Measurements from ENCODE around the gene GID8. TPM values are rescaled to one million over a fixed set of nuclear protein-coding genes. Genes with fewer than 3 reads are reported as not detected.

The GID8 gene
- total and polyA plus RNA-seq, 9 of the 15 experiments (the other 6 are each of a cell fraction or from before 2014, with no cell fraction given), result 7.5 to 31.6 (median 22.2) TPM

DNA sequence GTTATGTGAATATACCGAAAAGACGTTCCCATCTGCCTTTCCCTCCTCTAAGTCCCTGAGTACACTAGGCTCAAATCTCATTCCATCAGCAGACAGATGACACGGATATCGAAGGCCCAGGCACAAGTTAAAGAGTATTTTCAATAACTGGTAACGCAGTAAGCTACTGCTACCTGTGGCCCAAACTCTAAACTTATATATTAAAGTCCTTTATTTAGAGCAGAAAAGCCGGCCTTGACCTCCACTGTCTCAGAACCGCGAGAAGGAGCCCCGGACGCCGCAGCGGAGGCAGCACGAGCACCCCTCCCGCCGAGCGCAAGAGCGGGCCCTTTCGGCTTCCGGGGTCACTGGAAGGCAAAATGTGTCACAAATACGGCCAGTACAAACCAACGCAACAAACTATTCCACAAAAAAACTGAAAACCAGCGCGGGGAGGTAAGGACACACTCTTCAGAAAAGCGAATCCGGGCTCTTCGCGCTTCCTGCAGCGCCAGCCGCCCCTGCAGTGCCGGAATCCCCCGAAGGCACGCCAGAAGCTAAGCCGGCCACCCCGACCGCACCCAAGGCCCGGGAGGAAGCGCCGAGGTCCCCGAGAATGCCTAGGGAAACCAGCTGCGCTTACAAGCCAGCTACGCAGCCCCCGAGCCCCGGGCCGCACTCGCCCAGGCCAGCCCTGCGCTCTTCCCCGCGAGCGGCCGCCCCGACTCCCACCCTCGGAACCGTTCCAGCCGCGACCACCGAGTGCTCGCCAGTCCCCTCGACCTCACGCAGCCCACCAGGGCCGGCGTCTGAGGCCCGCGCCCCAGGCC lies 12.3 kb upstream of the GID8 start (continued):
- peak in 1 of 2 experiments; percentile 18; a peak in 1 of 4 replicates for TF ChIP-seq MLLT1 (IDR thresholded peaks at IDR 0.05)
- no peak for TF ChIP-seq LCOR (CRISPR knock-in tag; IDR thresholded peaks at IDR 0.05)
- no peak for TF ChIP-seq ZBTB26 (CRISPR knock-in tag; IDR thresholded peaks at IDR 0.05)
- peak; percentile 68 for TF ChIP-seq ELF1 (tag; IDR thresholded peaks at IDR 0.05)
- no peak for TF ChIP-seq YY1 (IDR thresholded peaks at IDR 0.05; ENCODE audit: borderline replicate concordance in 1 of 3, control insufficient read depth in 1 of 3, extremely low read depth in 1 of 3, insufficient read depth in 3 of 3, insufficient read length in 1 of 3, insufficient replicate concordance in 2 of 3, low read depth in 1 of 3, low read length in 2 of 3)
- TF ChIP-seq ZNF431 (CRISPR knock-in tag; IDR thresholded peaks at IDR 0.05), result no peak
- TF ChIP-seq ZNF165 (CRISPR knock-in tag; IDR thresholded peaks at IDR 0.05; ENCODE audit: borderline replicate concordance), result no peak
- TF ChIP-seq RUNX1 (IDR thresholded peaks at IDR 0.05; ENCODE audit: low read depth), result no peak
- TF ChIP-seq HIVEP1 (CRISPR knock-in tag; IDR thresholded peaks at IDR 0.05), result no peak
- TF ChIP-seq MED1 (CRISPR knock-in tag; IDR thresholded peaks at IDR 0.05; ENCODE audit: borderline replicate concordance), result no peak
- TF ChIP-seq ZNF436 (CRISPR knock-in tag; IDR thresholded peaks at IDR 0.05), result no peak
- TF ChIP-seq ARHGAP35 (IDR thresholded peaks at IDR 0.05; ENCODE audit: partially characterized antibody), result no peak
- no peak for TF ChIP-seq CSDE1 (IDR thresholded peaks at IDR 0.05)
- TF ChIP-seq SAP30 (IDR thresholded peaks at IDR 0.05; ENCODE audit: borderline replicate concordance, insufficient read depth, low read depth, low read length, poor library complexity, severe bottlenecking), result peak; percentile 27
- no peak for TF ChIP-seq NFE2 (IDR thresholded peaks at IDR 0.05; ENCODE audit: low read depth)
- TF ChIP-seq ZNF140 (CRISPR knock-in tag; IDR thresholded peaks at IDR 0.05), result no peak
- TF ChIP-seq ZNF24 (IDR thresholded peaks at IDR 0.05), result no peak
- peak; percentile 43 for TF ChIP-seq RBBP5 (IDR thresholded peaks at IDR 0.05; ENCODE audit: borderline replicate concordance, insufficient read depth, low read length, poor library complexity, severe bottlenecking)
- no peak for TF ChIP-seq RBM25 (IDR thresholded peaks at IDR 0.05; ENCODE audit: low read depth, low read length, severe bottlenecking)
- no peak for TF ChIP-seq LARP7 (IDR thresholded peaks at IDR 0.05)
- TF ChIP-seq ZNF277 (CRISPR knock-in tag; IDR thresholded peaks at IDR 0.05; ENCODE audit: borderline replicate concordance), result no peak
- TF ChIP-seq, protein P1, sequence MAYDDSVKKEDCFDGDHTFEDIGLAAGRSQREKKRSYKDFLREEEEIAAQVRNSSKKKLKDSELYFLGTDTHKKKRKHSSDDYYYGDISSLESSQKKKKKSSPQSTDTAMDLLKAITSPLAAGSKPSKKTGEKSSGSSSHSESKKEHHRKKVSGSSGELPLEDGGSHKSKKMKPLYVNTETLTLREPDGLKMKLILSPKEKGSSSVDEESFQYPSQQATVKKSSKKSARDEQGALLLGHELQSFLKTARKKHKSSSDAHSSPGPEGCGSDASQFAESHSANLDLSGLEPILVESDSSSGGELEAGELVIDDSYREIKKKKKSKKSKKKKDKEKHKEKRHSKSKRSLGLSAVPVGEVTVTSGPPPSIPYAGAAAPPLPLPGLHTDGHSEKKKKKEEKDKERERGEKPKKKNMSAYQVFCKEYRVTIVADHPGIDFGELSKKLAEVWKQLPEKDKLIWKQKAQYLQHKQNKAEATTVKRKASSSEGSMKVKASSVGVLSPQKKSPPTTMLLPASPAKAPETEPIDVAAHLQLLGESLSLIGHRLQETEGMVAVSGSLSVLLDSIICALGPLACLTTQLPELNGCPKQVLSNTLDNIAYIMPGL (CRISPR knock-in tag; IDR thresholded peaks at IDR 0.05), result no peak
- no peak for TF ChIP-seq GATA2 (CRISPR knock-in tag; IDR thresholded peaks at IDR 0.05)
